Ovary (tissue), 3 donors: ENCODE data around the gene MCM5.
"Not testable (repeated sequence)": the region's sequence is repeated elsewhere in the genome, so short reads cannot be mapped to it uniquely, and the experiment has no call there.

Source experiments
- CTCF ChIP-seq, 3 donors: fragments of 450-650 bp in 2 of 3; fragments of 200-600 bp in 1 of 3; IDR thresholded peaks; one replicate each; pipeline versions ENCODE4 v1.5.1 to v1.8.0; 2016 to 2022; ENCODE audit warnings: antibody characterized with exemption in 3 of 3, mild to moderate bottlenecking in 1 of 3
- EP300 ChIP-seq: sonication (generic); formaldehyde crosslinking; IDR thresholded peaks from one replicate; pipeline ENCODE4 v1.6.1; 2017; ENCODE audit warnings: antibody characterized with exemption
- donor health status: DM: no; HTN: no; CAD: no.

GRCh38 chr22:35396622-35397021 lies 3.3 kb upstream of the MCM5 start:
- not testable (repeated sequence) for TF ChIP-seq CTCF (IDR thresholded peaks at IDR 0.05); EP300
